Sciatic nerve (tissue), 2 donors: ENCODE results near the gene PRDM7. TPM values are rescaled to one million over a fixed set of nuclear protein-coding genes. Genes with fewer than 3 reads are reported as not detected.

ENCODE experiments used
- ATAC-seq: fragments of 200-7000 bp; cut with Tn5 transposase; one replicate; pipeline ENCODE4 v1.9.1; 2020; ENCODE audit warnings: mild to moderate bottlenecking, moderate library complexity
- DNase-seq: peaks from one replicate; pipeline ENCODE4 v3.0.0-alpha.2; 2020; ENCODE audit warnings: low spot score
- intact Hi-C: fragments of 100-400 bp; cut with DNase I; formaldehyde crosslinking; loops from one replicate; pipeline ENCODE4 v1.14.2; 2022
- total RNA-seq: library from RNA; stranded (reverse); fragmentation: NEBNext Ultra II Directional; extraction: Animal tissue kit (Norgen Biotek cat#: 25700); gene quantifications from one replicate; pipeline ENCODE4 v1.2.1, GENCODE V29; 2021
- donor health status: DM: no; HTN: no; CAD: no.
- donor health status: DM: no; HTN: no; CAD: no.

PRDM7 gene
- total RNA-seq, 1 donor from 2014 or later = not detected

GRCh38 chr16:90042946-90043514, 34.1 kb downstream of the PRDM7 start:
- DNase-seq = no peak
- ATAC-seq = no peak
- intact Hi-C loops = no loop called here

DNA sequence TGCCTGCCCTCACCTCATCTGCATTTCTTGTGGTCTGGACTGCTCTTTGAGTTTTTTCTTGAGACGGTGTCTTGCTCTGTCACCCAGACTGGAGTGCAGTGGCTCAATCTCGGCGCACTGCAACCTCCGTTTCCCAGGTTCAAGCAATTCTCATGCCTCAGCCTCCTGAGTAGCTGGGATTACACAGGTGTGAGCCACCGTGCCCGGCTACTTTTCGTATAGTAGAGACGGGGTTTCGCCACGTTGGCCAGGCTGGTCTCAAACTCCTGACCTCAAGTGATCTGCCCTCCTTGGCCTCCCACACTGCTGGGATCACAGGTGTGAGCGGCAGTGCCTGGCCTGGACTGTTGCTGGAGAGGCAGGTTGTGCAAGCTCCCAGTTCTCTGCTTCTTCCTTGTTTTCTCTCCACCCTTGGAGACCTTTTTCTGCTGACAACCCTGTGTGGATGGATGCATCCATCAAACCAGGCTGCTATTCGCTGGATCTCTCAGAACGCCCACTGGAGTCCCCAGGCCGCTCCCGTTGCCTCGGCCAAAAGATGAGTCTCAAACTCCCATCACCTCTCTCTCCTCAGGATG, 35.1 kb downstream of the PRDM7 start:
- no peak for DNase-seq
- intact Hi-C loops = no loop called here
- no peak for ATAC-seq

- no peak for DNase-seq
- intact Hi-C loops = no loop called here
- no peak for ATAC-seq
These were observed 36.7 kb downstream of the PRDM7 start for GRCh38 chr16:90040152-90041023.

- intact Hi-C loops = no loop called here
- ATAC-seq (peak; percentile 39), DNase-seq (no peak)
These were observed 39.9 kb downstream of the PRDM7 start for GRCh38 chr16:90037276-90037675.

GRCh38 chr16:90035902-90036301, 41.2 kb downstream of the PRDM7 start:
- DNase-seq (no peak), ATAC-seq (no peak)
- intact Hi-C loops = no loop called here

GRCh38 chr16:90034504-90034903, 42.6 kb downstream of the PRDM7 start:
- DNase-seq (no peak), ATAC-seq (no peak)
- intact Hi-C loops = no loop called here

DNA sequence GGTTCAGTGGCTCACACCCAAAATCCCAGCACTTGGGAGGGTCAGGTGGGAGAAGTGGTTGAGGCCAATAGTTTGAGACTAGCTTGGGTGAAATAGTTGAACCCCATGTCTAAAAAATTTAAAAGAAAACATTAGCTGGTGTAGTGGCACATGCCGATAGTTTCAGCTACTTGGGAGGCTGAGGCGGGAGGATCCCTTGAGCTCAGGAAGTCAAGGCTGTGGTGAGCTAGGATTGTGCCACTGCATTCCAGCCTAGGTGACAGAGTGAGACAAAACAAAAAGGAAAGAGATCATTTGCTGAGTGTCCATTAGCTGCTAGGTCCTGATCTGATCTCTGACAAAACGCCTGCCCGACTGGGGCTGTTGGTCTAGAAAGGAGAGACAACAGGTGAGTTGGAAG, 43.7 kb downstream of the PRDM7 start:
- DNase-seq = no peak
- intact Hi-C loops = no loop called here
- no peak for ATAC-seq

DNA sequence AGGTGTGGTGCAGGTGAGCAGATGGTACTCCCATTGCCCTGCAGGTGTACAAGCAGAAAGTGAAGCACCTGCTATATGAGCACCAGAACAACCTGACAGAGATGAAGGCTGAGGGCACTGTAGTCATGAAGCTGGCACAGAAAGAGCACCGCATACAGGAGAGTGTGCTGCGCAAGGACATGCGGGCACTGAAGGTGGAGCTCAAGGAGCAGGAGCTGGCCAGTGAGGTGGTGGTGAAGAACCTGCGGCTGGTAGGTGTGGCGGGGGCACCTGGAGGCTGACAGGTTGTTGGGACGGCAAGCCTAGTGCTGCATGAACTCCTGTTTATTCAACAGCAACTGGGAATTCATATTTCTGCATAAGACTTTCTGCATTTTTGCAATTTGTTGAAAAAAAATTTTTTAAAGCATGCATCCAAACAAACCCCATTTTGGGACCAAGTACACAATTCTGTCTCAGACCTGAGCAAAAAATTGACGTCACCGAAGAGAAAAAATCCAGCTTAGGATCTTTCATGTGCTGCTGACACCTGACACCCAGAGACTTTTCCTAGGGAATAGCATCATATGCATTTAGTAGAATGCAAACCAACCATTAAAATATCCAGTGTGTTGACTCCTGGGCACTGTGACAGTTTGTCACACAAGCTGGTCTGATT, 44.3 kb downstream of the PRDM7 start:
- intact Hi-C loops = no loop called here
- DNase-seq = no peak
- peak; percentile 7 for ATAC-seq

- intact Hi-C loops = no loop called here
- DNase-seq (no peak), ATAC-seq (peak; percentile 57)
These were observed 45.0 kb downstream of the PRDM7 start for GRCh38 chr16:90031931-90032673.

- ATAC-seq (peak; percentile 21), DNase-seq (no peak)
- intact Hi-C loops = no loop called here
These were observed 45.8 kb downstream of the PRDM7 start for GRCh38 chr16:90031186-90031930.

GRCh38 chr16:90028985-90029384, 48.1 kb downstream of the PRDM7 start:
- DNase-seq (no peak), ATAC-seq (no peak)
- intact Hi-C loops = no loop called here

GRCh38 chr16:90027611-90028010, 49.5 kb downstream of the PRDM7 start:
- no peak for DNase-seq
- intact Hi-C loops = no loop called here
- no peak for ATAC-seq

DNA sequence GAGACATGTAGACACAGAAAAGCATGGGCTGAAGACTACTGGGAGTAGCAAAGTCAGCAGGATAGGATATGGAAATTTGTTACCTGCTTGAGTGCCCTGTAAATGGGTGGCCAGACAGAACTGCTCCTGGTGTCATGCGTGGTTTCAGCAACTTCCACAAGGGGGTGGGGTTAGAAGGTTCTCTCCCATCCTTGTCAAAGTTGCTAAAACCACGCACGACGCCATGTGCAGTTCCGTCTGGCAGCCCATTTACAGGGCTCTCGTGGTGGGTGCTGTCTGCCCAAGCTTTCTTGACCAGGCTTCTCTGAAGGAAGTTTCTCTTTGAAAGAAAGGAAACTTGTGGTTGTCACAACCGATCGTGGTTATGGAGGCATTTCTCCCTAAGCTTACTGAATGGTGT, 51.0 kb downstream of the PRDM7 start:
- ATAC-seq (no peak), DNase-seq (no peak)
- intact Hi-C loops = no loop called here

- intact Hi-C loops = no loop called here
- ATAC-seq = peak; percentile 18
- no peak for DNase-seq
These were observed 54.1 kb downstream of the PRDM7 start for GRCh38 chr16:90023078-90023447.

DNA sequence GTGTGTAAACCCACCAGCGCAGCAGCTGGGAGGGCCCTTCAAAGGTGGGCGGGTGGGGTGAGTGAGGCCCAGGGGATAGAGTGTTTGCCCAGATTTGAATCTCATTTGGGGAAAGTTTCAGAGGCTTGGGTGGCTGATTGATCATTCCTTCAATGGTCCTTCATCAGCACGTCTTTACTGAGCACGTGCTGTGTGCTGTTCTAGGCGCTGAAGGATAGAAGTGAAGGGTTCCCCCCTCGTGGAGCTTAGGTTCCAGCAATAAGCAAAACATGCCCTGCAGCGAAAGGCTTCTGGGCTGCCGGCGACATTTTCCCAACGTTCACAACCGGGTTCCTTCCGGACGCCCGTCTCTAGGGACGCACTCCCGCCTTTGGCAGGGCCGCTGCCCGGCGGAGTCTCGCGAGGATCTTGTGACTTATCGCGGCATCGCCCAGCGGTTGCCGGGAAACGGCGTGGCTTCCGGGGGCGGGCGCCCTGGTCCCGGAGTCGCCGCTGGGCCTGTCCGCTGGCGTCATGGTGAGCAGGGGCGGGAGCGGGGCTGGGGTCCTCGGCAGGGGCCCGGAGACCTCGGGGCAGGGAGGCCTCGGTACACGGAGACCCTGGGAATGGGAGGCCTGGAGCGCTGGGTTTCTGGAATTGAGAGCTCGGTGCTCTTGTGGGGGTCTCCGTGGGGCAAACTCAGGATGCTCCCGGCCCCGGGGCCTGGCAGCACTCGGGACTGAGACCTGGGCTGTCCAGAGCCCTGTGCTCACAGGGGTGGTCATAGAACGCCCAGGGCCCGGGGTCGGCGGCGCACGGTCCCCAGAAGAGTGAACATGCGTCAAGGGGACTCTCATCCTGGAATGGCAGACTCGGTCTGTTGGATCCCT, 54.7 kb downstream of the PRDM7 start:
- intact Hi-C loops = no loop called here
- DNase-seq (peak; percentile 96), ATAC-seq (peak; percentile 97)

DNA sequence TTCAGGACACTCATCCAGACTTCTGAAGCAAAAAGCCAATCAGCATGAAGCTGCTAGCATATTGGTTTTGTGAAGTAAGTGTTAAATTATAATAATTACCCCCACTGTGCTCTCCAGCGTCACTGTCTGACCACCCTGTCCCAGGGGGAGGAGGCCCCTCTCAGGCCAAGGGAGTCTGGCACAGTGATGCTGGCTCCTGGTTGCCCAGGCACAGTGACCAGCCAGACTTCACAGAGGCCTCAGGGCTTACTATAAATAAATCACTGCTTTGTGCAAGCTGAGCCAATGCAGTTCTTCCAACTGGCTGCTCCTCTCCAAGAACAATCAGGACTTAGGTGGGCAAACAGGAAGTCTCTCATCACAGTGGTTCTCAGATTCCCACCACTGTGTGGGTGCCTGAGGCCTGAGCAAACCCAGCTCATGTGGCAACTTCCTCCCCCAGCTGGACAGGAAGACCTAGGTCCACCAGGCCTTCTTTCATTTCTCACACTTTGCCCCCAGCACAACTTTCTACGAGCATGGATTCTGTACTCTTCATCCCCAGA, 56.2 kb downstream of the PRDM7 start:
- no peak for DNase-seq
- intact Hi-C loops = no loop called here
- ATAC-seq = no peak

DNA sequence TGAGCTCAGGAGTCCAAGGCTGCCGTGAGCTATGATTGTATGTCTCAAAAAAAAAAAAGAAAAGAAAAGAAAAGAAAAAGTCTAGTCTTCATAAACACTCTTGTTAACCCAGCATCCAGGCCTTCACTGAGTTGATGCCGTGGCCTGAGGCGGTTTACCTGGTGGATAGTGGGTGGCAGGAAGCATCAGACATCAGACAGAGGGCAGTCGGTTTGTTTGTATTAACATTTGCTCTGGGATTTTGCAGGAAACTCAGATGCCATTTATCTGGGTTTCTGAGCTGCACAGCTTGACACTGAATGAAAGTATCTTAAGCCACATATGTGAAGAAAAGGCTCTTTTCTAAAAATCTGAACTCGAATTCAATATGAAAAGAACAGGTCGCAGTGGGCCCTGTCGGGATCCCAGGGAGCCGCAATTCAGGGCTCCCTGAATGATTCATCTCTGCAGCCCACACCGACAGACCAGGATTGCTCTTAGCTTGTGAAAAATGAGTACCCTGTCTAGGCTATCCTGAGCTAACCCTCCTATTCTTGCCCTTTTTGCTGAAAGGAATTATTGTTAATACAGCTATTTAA, 56.8 kb downstream of the PRDM7 start:
- DNase-seq = no peak
- intact Hi-C loops = no loop called here
- no peak for ATAC-seq
